OCI-LY3 (cell line): ENCODE measurements around the gene KDM2A.

Experiments used
- H2AFZ ChIP-seq: fragments of 200-600, 300-600 bp; shearing (Covaris generic); 2 replicates; pipeline ENCODE4 v1.6.0; 2014; ENCODE audit warnings: antibody characterized with exemption, low read depth, low read length
- H3K27ac ChIP-seq: fragments of 200-600, 300-600 bp; sonication (generic); 2 replicates; pipeline ENCODE4 v1.5.1; 2014; ENCODE audit warnings: mild to moderate bottlenecking, low read length, moderate library complexity, mixed read lengths
- H3K27me3 ChIP-seq: fragments of 200-600, 300-600 bp; sonication (generic); 2 replicates; pipeline ENCODE4 v1.6.1; 2014; ENCODE audit warnings: low read depth, low read length, mixed read lengths
- H3K36me3 ChIP-seq: fragments of 200-600, 300-600 bp; sonication (generic); replicated peaks from 2 replicates; pipeline ENCODE3; 2014; ENCODE audit warnings: low read depth, low read length, mixed read lengths
- H3K4me1 ChIP-seq: fragments of 300-600, 200-600 bp; sonication (generic); 2 replicates; pipeline ENCODE4 v1.6.1; 2014; ENCODE audit warnings: low read length, mixed read lengths
- H3K4me2 ChIP-seq: fragments of 200-600, 300-600 bp; sonication (generic); 2 replicates; pipeline ENCODE4 v1.6.1; 2014; ENCODE audit warnings: low read length, mixed read lengths
- H3K4me3 ChIP-seq: fragments of 300-600, 200-600 bp; sonication (generic); 2 replicates; pipeline ENCODE4 v1.5.1; 2014; ENCODE audit warnings: antibody characterized with exemption, mild to moderate bottlenecking, low read length, moderate library complexity
- H3K79me2 ChIP-seq: fragments of 300-600, 200-600 bp; shearing (Covaris generic); 2 replicates; pipeline ENCODE4 v1.6.1; 2014; ENCODE audit warnings: mild to moderate bottlenecking, low read length, mixed read lengths
- H3K9ac ChIP-seq: fragments of 300-600, 200-600 bp; shearing (Covaris generic); 2 replicates; pipeline ENCODE4 v1.6.0; 2014; ENCODE audit warnings: mild to moderate bottlenecking, low read length, moderate library complexity
- H3K9me3 ChIP-seq: fragments of 200-600, 300-600 bp; shearing (Covaris generic); 2 replicates; pipeline ENCODE4 v1.6.1; 2014; ENCODE audit warnings: low read length, mixed read lengths; ENCODE audit not compliant: insufficient read depth
- H4K20me1 ChIP-seq: fragments of 200-600, 300-600 bp; sonication (generic); 2 replicates; pipeline ENCODE4 v1.6.1; 2016; ENCODE audit warnings: low read length, mixed read lengths; ENCODE audit not compliant: insufficient read depth
- EZH2phosphoT487 ChIP-seq: fragments of 200-600 bp; shearing (Covaris generic); IDR thresholded peaks from 2 replicates; pipeline ENCODE4 v1.6.1; 2018; ENCODE audit warnings: antibody characterized with exemption, mixed run types, low read depth
- TF ChIP-seq, protein P1 (sequence below): fragments of 200-600, 300-600 bp; sonication (generic); IDR thresholded peaks from 2 replicates; pipeline ENCODE4 v1.5.1; 2014; ENCODE audit warnings: antibody characterized with exemption, low read length, low read depth

KDM2A gene

DNA sequence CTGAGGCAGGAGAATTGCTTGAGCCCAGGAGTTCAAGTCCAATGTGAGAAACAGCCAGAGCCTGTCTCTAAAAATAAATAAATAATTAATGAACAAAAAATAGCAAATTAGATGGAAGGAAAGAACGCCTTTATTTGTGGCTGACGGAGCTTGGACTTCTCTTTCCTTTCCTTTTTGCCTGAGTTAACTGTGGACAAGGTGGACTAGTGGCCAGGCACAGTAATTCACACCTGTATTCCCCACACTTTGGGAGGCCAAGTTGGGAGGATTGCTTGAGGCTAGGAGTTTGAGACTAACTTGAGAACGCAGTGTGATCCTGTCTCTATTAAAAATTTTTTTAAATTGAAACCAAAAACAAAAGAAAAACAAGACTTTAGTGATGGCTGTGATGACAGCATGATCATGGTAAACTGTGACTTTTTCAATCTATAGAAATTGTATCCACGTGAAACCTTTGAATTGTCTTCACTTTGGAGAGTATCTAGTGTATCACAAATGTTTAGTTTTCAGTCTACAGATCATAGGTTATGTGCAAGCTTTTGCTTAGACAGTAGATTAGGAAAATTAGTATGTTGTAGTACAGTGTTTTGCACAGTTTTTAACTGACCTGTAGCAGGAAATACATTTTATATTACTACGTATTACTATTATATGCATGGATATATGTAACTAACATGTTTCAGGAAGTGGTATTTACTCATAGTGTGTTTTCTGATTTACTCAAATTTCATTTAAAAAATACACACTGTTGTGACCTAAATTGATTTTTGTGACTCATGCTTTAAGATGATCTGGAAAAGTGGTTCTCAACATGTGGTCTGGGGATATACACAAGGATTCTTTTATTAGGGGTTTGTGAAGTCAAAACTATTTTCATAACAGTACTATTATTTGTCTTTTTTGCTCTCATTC is 42.1 kb downstream of the KDM2A start:
- no peak overlapping the region for H3K27ac ChIP-seq
- peaks cover 26% of the 10 kb centered on the region for H3K4me1 ChIP-seq
- TF ChIP-seq, protein P1, sequence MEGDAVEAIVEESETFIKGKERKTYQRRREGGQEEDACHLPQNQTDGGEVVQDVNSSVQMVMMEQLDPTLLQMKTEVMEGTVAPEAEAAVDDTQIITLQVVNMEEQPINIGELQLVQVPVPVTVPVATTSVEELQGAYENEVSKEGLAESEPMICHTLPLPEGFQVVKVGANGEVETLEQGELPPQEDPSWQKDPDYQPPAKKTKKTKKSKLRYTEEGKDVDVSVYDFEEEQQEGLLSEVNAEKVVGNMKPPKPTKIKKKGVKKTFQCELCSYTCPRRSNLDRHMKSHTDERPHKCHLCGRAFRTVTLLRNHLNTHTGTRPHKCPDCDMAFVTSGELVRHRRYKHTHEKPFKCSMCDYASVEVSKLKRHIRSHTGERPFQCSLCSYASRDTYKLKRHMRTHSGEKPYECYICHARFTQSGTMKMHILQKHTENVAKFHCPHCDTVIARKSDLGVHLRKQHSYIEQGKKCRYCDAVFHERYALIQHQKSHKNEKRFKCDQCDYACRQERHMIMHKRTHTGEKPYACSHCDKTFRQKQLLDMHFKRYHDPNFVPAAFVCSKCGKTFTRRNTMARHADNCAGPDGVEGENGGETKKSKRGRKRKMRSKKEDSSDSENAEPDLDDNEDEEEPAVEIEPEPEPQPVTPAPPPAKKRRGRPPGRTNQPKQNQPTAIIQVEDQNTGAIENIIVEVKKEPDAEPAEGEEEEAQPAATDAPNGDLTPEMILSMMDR = no peak
- no peak for TF ChIP-seq EZH2phosphoT487
- H4K20me1 ChIP-seq = peaks cover 94% of the 10 kb centered on the region
- H3K4me3 ChIP-seq = no peak overlapping the region
- H3K9me3 ChIP-seq = no peaks in the 10 kb centered on the region
- H3K79me2 ChIP-seq = peaks cover 100% of the 10 kb centered on the region
- no peak overlapping the region for H3K4me2 ChIP-seq
- no peak overlapping the region for H2AFZ ChIP-seq
- peaks cover 44% of the 10 kb centered on the region for H3K36me3 ChIP-seq
- H3K9ac ChIP-seq = no peak overlapping the region
- H3K27me3 ChIP-seq = no peaks in the 10 kb centered on the region

DNA sequence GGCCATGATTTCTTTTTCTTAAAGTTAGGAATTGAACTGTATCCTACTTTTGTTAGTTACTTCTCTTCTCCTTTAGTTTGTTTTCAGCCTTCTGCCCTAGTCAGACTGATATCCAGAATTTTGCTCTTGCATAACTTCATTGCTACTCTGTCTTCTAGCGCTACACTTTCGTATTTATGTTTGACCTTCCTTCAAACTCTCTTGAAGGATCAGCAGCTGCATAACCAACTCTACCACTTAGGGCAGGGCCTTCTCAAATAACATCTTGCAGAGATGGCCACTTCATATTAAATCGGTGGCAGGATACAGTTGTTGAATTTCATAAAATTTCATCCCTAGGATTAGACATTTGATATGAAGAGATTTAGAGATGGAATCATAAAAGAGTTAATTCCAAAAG is 43.9 kb downstream of the KDM2A start:
- no peak for TF ChIP-seq EZH2phosphoT487
- TF ChIP-seq, protein P1 = no peak
- H3K4me1 ChIP-seq = peaks cover 39% of the 10 kb centered on the region
- H3K9me3 ChIP-seq = no peaks in the 10 kb centered on the region
- H3K27ac ChIP-seq = no peak overlapping the region
- no peak overlapping the region for H3K4me2 ChIP-seq
- H3K79me2 ChIP-seq = peaks cover 100% of the 10 kb centered on the region
- H4K20me1 ChIP-seq = peaks cover 98% of the 10 kb centered on the region
- no peak overlapping the region for H3K4me3 ChIP-seq
- no peak overlapping the region for H2AFZ ChIP-seq
- H3K9ac ChIP-seq = no peak overlapping the region
- H3K36me3 ChIP-seq = peaks cover 41% of the 10 kb centered on the region
- H3K27me3 ChIP-seq = no peaks in the 10 kb centered on the region

DNA sequence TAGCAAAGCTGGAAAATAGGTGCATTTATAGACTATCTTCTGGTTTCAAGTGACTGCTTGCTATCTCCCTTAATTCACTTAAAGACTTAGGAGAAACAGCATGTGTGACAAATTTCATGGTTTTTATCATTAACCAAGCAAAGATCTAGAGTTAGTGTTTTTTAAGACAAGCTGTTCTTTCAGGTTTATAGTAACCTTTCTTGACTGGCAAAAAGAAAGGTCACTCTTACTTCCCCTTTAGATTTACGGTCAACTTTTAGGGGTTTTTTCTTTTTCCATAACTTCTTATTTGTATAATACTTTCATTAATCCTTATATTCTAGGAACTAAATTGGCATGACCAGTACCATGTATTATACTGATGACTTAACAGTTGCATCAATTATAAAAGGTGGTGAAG is 46.6 kb downstream of the KDM2A start:
- H3K9ac ChIP-seq = peak overlapping the region; percentile 22; the same call in 1 of the 2 replicates
- no peaks in the 10 kb centered on the region for H3K9me3 ChIP-seq
- no peaks in the 10 kb centered on the region for H3K27me3 ChIP-seq
- H3K79me2 ChIP-seq = peaks cover 99% of the 10 kb centered on the region
- H4K20me1 ChIP-seq = peaks cover 96% of the 10 kb centered on the region
- peak overlapping the region; percentile 68 for H3K27ac ChIP-seq
- peak overlapping the region; percentile 47 for H3K4me3 ChIP-seq
- H3K4me1 ChIP-seq = peaks cover 65% of the 10 kb centered on the region
- no peak for TF ChIP-seq EZH2phosphoT487
- TF ChIP-seq, protein P1 = no peak
- H3K36me3 ChIP-seq = peaks cover 20% of the 10 kb centered on the region
- peak overlapping the region; percentile 66 for H3K4me2 ChIP-seq
- H2AFZ ChIP-seq = no peak overlapping the region

DNA sequence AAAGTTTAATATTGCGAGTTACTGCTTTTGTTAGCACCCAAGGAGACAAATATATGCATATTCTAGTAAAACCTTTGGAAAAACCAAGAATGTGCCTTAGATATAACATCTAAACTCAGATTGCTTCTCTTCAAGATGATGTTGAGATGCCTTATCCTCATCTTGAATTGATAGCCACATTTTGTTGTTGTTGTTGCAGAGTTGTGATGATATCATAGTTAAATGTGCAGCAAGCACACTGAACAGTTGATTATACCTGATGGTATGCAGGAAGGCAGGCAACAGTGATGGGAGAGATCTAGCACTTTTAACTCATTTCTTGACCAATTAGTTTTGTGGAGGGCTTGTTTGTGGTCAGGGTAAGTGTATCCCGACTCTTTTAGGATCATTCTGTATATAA is 48.0 kb downstream of the KDM2A start:
- no peak overlapping the region for H3K4me2 ChIP-seq
- peaks cover 68% of the 10 kb centered on the region for H3K4me1 ChIP-seq
- no peaks in the 10 kb centered on the region for H3K27me3 ChIP-seq
- TF ChIP-seq EZH2phosphoT487 = no peak
- TF ChIP-seq, protein P1 = no peak
- H3K4me3 ChIP-seq = no peak overlapping the region
- peaks cover 99% of the 10 kb centered on the region for H3K79me2 ChIP-seq
- H4K20me1 ChIP-seq = peaks cover 96% of the 10 kb centered on the region
- H3K36me3 ChIP-seq = peaks cover 30% of the 10 kb centered on the region
- no peak overlapping the region for H3K9ac ChIP-seq
- H3K27ac ChIP-seq = no peak overlapping the region
- H2AFZ ChIP-seq = no peak overlapping the region
- no peaks in the 10 kb centered on the region for H3K9me3 ChIP-seq
